Measurements from ENCODE around the gene MYLK.

The MYLK gene

DNA sequence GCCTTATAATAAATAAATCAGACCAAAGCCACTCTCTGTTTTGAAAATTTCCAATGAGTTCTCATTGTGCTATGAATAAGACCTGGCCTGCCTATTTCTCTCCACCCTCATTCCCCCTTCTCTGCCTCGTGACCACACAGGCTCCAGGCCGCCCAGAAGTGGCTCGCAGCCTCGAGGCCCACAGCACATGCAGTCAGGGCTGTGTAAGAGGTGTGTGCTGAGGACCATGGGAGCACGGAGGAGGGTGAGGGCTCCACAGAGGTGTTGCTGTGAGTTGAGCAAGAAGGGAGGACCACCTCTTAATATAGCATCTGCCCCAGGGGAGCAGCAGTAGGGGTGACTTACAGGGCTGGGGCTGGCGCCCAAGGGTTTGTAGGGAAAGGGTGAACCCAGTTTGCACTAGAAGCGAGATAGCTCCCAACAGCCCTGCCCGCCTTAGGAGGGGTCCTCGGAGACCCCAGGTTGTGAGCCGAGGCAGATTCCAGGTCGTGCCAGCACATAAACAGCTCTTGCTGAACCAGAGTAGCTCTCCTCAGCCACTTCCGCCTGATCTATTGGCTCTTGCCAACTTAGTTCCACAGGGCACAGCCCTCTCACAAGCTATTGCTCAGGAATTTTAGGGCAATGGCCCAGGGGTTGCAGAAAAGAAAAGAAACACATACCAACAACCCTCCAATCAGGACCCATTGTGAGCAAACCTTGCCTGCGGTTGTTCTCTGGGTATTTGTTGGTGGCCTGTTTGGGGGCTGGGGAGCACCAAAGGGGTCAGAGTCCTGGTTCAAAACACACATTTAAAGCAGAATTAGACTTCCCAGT lies 117.7 kb downstream of the MYLK start:
- DNase-seq, result no peak

DNA sequence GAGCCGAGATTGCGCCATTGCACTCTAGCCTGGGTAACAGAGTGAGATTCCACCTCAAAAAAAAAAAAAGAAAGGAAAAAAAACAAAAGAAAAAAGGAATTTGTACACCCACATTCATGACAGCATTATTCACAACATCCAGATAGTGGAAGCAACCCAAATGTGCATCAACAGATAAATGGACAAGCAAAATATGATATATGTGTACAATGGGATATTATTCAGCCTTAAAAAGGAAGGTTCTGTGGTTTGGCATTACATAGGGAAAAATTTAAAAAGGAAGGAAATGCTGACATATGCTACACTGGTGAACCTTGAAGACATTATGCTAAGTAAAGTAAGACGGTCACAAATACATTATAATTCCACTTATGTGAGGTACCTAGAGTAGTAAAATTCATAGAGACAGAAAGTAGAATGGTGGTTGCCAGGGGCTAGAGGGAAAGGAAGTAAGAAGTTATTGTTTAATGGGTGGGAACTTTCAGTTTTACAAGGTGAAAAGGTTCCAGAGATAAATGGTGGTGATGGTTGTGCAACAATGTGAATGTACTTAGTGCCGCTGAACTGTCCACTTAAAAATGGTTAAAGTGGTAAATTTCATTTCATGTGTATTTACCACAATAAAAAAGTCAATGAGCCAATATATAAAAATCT lies 118.5 kb downstream of the MYLK start:
- DNase-seq, result no peak

DNA sequence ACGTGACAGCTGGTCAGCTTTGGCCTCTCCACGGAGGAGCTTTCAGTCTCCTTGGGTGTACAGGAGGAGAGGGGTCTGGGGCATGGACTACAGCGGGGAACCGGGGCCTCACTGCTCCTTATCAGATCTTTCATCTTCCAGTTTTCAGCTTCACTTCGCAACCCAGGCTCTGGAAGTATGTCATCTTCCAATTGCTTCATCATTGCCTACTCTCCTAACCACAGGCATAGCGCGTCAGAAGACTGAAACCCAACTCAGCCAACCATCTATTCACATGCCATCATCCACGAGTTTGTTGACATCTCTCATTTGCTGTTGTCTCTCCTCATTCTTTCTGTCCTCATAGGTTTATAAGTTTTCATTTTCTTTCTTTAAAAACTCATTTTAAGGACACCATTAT lies 119.5 kb downstream of the MYLK start:
- no peak for DNase-seq

DNA sequence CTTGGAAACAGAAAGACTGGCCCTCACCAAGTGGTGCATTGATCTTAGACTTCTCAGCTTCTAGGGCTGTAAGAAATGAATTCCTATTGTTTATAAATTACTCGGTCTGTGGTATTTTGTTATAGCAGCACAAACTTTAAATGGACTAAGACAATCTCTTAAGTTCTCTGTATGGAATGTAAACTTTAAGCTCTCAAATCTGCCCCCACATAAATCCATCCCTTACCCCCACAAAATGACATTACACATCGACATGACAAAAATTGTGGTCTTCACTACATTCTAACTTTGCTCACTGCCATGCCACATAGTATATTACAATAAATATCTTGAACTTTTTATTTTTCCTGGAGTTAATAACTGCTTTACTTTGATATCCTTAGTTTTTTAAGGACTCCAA lies 121.3 kb downstream of the MYLK start:
- DNase-seq, result no peak

DNA sequence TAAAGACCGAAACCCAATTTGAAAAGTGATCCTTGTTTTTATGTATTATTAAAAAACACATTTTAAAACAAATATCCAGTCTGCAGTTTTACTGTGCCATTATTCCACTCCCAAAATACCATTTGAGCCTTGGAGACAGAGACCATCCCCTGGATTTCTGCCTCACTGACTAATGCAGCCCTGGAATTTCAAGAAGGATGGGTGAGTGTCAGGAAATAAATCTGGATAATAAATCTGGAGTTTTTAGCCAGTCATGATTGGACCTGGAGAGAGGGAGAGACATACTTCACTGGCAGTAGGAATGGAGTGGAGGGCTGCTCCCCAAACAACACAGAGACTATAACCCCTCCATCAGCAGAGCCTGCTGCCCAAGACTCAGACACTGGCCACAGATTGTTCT lies 123.3 kb downstream of the MYLK start:
- DNase-seq, result no peak

DNA sequence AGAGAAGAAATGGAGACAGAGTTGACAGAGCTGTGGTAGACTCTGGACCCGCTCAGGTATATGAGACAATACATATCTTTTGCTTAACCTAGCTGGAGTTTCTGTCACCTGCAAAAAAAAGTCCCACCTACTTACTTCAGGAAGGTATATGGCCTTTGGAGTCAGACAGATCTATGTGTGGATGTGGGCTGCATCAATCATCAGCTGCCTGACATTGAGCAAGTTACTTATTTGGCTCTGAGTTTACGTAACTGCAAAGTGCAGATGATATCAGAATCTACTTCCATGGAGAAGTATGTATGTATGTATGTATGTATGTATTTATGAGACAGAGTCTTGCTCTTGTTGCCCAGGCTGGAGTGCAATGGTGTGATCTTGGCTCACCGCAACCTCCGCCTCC lies 124.3 kb downstream of the MYLK start:
- no peak for DNase-seq

DNA sequence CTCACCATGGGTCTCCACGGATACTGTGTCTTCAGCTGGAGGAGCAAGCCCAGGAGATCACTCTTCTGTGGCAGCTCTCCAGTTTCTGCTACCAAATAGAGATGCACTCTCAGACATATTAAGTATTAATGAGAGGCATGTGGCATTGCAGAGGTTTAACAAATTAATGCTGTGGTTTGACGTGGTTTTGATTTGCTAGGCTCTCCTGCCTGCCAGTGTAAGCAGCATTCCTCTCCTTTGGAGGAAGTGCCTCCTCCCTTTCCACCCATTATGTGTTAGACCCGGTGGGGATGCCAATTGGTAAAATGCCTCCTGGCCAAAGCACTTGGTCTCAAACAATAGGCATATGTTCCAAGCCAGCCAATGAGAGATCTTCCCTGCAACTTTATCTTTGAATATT lies 124.8 kb downstream of the MYLK start:
- DNase-seq, result no peak

DNA sequence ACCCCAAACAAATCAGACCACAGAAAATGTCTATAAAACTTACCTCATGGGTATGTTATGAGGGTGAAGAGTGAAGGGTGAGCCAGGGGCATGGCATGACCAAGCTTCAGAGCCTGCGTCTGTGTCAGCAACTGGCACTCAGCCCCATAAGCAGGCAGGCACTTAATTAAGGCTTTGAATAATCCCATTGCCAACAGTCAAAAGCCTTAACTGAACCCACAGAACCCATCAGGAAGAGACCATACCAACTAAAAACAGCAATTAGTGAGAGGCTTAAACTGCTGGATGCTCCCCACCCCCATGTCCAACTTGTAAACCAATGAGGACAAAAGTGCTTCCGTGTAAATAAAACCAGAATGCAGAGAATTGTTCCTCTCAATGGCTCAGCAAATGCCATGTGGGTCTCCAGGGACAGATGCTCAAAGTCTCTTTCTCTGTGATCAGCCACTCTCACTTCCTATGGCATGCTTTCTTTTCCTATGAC lies 126.0 kb downstream of the MYLK start:
- no peak for DNase-seq

DNA sequence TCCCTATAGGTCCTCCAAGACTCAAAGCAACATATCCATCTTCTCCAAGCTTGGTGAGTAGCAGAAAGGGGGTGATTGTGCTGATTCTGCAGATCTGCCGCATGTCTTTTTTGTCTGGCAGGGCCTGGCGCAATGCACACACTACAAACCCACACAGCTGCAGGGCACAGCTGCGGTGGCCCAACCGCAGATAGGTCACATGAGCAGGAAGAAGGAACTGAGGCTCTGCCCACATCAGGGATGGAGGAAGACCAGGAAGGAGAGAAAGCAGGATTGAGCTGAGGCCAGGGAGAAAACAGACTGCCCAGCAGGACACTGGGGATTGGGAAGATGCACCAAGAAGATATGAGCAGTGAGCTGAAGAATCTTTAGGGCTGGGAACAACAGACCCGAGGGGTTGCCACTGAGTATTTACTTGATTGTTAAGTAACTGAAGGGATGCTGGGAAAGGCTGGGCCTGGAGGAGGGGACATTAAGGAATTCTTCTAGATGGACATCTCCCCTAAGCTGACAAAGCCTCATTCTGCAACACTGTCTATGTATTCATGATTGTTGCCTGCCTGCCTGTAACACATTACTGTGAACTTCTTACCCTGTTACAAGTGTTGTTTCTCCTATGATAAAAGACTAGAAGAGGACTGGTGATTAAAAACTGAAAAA lies 126.7 kb downstream of the MYLK start:
- DNase-seq, result no peak

DNA sequence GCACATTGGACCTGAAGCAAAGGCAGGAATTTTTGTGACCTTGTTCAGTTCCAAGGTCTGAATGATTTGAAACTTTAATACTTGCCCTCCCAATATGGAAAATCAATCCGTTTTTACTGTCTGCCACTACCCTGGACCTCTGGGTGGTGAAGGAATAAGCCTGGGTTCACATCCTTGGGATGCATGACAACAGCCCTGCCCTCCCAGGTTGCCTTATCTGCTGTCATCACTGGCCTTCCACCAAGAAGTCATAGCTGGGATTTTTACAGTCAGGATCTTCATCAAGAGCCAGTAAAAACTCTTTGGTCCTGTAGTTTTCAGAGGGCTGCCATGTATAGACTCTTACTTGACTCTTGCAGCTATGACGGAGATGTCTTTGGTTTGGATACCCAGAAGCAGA lies 128.6 kb downstream of the MYLK start:
- no peak for DNase-seq

DNA sequence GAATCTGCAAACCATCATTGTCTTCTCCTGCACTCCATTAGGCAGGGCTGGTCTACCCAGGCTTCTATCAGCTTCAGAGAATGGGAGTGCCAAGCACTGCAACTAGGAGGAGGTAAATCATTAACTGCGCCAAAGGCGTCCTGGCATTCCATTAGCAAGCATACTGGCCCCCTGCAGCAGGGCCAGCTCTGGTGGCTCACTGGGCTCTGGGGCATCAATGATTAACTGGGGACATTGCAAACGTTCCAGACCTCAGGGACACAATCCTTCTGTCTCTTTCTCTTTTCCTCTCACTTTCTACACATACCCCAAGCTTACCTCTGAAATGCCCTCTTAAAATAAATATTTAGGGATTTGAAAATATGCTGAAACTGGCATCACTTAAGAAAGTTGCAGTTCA lies 129.0 kb downstream of the MYLK start:
- DNase-seq, result no peak

DNA sequence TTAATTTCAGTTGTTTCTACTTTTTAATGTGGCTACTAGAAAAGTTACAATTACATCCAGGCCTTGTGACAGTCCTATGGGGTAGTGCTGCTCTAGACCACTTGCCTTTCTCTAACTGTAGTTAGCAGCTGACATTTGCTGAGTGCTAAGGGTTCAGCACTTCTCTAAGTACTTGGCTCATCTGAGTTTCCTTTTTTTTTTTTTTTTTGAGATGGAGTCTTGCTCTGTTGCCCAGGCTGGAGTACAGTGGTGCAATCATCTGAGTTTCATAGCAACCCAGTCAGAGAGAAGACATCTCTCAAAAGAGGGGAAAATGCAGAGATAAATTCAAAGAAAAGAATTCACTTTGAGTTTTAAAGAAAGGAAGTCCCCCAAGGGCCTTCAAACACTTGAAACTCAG lies 130.8 kb downstream of the MYLK start:
- DNase-seq, result no peak

DNA sequence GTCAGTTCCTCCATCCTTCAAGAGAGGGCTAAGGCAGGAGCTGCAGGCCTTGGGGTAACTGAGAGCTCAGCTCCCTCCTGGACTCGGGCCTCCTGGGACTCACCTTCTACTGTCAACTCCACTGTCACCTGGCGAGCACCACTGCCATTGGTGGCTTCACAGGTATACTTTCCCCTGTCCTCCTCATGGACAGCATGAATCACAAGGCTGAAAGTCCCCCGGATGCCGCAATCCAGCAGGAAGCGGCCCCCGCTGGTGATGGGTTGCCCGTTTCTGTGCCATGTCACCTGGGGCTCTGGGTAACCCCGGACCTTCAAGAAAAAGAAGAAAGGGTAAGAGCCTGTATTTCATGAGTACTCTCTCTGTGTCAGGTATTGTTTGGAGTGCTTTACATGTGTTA lies 131.9 kb downstream of the MYLK start:
- no peak for DNase-seq

DNA sequence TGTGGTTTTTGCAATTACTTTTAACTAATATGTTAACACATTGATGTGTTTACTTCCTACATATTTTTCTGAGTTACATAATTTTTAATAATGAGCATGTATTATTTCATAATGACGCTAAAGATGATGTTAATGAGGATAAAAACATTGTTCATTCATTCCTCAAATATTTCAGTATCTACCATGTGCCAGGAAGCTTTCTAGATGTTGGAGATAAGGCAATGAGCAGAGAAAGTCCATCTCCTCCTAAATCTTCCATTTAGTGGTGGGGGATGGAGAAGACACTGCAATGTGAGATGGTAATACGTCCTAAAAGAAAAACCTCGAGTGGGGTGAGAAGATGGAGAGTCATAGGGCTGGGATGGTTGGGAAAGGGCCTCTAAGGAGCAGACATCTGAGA lies 132.7 kb downstream of the MYLK start:
- no peak for DNase-seq

DNA sequence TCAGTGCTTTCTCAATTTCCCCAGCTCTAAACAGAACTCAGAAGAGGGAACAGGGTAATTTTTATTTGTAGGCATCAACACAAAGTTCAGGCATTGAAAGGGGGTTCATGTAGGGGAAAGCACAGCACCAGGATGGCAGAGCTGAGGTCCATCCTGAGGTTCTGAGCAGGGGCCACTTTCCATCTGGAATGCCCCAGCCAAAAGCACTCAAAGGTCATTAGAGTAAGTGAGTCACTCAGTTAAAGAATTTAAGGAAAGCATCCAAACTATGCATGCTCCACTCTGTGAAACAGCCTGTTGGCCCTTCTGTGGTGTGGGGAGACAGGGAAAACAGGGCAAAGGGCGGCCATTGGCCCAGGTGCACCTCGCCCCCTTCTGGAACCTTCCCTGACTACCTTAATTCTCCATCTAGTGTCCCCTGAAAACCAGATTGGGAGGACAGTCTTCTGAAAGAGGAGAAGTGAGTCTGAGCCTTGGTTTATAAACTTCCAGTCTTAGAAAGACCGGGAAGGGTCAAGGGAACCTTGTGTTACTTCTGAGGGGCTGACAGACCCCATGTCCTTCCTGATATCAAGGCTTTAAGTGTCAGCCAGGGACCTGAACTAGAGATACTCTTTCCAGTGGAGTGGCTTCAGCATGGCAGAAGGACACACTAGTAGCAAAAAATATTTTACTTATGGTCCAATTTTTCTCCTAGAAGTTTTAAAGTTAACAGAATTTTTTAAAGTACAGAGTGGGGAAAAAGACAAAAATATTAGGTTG lies 133.3 kb downstream of the MYLK start:
- no peak for DNase-seq

DNA sequence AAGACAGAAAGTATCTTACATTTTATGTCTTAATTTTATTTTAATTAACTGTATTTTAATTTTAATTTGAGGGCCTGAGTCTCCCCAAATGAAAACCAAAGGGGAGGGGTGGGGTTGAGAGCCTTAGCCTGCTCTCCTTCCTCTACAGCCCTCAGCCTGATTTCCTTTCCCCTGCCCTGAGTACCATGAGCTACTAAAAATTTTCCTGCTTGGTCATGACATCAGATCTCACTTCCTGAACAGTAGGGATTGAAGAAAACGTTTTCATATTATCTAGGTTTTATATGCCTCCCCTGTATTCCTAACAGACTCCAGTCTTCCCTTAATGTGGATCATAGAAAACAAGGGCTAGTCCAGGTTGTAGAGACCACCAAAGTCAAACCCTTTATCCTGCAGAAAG lies 133.9 kb downstream of the MYLK start:
- no peak for DNase-seq

DNA sequence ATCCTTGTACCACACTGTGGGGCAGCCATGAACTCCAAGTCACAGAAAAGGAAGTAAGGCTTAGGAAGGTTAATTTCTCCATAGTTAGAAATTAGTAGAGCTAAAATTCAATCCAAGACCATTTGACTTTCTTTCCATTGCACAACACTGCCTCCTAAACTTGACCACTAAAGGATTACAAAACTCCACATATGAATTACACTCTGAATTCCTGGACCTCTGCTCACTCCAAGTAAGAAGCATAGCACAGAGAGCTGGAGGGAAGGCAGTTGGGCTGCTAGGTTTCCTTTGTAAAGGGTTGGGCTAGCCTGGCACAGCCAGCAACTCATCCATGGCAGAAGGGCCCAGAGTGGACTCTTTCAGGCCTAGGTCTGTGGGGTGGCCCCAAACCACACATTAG lies 134.4 kb downstream of the MYLK start:
- no peak for DNase-seq

DNA sequence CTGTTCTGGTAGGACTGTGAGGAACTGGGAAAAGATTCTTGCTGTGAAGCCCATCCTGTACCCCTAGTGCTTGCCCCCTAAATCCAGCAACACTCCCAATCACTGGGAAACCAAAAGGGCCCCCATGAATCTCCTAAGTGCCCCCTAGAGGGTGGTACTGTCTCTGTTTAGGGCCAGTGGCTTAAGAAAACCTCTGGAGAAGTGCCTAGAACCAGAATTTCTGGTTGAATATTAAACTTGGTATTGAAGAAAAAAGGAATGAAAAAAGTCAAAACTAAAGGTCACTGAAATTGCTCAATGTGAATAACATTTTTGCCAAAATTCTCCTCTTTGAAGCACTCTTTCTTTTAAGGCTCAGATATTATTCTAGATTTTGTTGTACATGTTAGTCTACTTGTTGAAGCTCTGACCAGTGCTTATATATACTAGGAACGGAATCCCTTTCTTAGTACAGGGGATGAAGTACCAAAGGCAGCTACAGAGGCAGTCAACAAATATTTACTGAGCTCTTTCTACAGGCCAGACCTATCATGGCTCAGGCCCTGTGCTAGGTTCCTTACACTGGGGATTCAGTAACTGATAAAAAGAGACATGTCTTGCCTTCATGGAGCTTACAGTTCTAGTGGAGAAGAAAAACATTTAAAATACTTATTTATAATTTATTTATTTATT lies 138.8 kb downstream of the MYLK start:
- no peak for DNase-seq

DNA sequence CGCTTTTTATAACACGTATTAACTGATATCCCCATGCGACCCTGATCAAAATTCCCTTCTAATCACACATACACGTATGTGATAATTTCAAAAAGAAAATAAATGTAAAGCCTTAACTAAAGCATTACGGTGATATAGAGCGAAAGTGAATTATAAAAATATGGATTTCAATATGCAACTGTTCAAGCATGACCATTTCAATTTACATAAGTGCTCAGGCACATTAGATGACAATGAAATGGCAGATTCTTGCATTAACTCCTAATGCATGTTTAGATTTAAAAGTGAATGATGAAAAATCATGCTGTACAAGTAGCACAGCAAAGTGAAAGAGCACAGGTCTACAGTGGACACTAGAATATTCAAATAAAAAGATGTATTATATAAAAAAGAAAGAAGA lies 140.1 kb downstream of the MYLK start:
- no peak for DNase-seq

DNA sequence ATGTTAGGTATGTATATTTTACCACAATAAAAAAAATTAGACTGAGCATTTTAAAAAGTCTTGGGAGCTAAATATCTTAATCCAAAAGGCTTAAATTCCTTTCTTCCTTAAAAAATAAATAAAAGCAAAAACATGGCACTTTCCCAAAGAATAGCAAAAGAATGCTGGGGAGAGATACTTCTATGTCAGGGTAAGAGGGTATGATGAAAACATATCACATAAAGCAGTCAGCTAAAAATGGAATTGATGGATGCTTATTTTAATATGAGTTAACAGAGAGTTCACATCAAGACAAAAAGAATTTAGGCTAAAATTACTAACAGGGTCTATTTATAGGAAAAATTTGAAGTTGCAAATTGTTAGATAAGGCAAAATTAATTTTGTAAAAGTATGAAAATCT lies 141.0 kb downstream of the MYLK start:
- DNase-seq, result no peak

DNA sequence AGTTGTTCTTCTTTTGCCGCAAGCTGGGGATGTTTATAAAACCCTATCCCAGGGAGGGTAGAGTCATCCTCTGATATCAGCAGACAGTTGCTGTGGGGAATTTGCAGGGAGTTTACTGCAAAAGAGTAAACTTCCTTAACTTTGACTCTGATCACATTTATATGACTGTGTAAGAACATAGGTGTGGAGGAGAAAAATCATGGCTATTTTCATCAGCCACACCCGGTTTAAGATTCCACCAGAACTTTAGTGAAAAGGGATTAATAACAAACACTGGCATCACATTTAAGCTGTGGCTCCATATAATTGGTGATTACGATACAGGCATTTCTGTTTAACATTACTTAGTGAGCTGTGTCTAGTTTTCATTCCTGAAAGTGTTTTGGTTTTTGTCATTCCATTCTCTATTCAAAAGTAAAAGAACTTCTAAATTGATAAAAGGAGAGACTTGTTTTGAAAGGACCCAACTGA lies 143.1 kb downstream of the MYLK start:
- DNase-seq, result no peak

DNA sequence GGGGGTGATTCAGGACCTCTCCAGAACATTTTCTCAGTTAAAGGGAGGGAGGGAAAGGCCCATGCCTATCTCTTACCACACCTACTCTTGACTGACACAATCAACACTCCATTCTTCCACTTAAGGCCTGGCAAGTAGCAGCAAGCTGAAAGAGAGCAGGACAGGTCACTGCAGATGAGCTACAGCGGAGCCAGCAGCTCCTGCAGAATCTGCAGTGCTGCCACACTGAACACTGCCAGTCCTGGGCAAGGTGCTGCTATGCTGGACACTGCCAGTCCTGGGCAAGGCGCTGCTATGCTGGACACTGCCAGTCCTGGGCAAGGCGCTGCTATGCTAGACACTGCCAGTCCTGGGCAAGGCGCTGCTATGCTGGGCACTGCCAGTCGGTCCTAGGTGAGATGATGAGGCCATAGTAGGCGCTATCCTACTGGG lies 143.7 kb downstream of the MYLK start:
- DNase-seq, result no peak

DNA sequence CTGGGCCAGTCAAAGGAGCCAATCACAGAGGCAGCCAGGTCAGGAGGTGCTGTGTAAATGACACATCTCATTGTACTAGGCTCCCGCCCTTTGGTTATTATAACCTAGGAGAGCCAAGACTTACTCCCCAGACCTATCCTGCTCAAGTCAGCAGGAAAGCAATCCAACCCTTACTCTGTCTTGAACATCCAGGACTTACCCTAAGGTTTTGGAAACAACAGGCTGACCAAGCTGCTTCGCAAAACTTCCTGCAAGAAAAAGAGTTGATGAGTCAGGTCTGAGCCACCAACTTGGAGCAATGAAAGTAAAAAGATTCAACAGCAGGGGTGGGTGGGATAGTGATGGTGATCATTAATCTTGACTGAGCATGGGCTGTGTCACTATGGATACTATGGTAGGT lies 144.4 kb downstream of the MYLK start:
- DNase-seq, result no peak

All from bone marrow (tissue), 2 donors.